ENCODE results near the gene STXBP6. TPM values are rescaled to one million over a fixed set of nuclear protein-coding genes. Genes with fewer than 3 reads are reported as not detected.
A peak's percentile ranks its signal among the peaks of the same experiment; 100 is the strongest.

Gene STXBP6
- total and polyA plus RNA-seq, 2 of the 13 experiments (the other 11 are each of a cell fraction or from before 2014, with no cell fraction given), result 35.3 to 42.8 TPM

DNA sequence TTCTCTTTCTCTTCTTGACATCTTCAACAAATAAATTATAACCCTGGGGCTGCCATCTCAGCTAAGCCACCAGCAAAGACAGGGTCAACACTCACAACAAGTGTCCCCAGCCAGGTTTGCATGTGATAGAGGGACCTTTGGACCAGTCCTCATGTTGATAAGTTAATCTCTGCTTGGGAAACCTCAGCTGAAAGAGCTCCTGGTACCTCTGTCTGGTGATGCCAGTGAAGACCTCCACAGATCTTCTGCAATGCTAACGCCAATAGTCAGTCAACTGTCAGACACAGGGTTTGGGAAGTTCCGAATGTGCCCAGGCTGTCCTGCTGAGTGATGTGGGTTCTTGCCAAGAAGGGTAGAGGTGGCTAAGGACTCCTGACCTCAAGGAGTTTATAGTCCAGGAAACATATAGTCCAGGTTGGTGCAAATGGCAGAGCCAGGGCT is 236.1 kb downstream of the STXBP6 start (continued):
- no peak for TF ChIP-seq AFF4 (CRISPR knock-in tag; IDR thresholded peaks at IDR 0.05)
- TF ChIP-seq, protein P1, sequence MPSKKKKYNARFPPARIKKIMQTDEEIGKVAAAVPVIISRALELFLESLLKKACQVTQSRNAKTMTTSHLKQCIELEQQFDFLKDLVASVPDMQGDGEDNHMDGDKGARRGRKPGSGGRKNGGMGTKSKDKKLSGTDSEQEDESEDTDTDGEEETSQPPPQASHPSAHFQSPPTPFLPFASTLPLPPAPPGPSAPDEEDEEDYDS (CRISPR knock-in tag; IDR thresholded peaks at IDR 0.05), result no peak
- 0 out of 2 replicates have a peak, but pooled peaks have one; percentile 21 for TF ChIP-seq RXRB (CRISPR knock-in tag; IDR thresholded peaks at IDR 0.05; ENCODE audit: borderline replicate concordance)
- no peak for TF ChIP-seq CREB1 (IDR thresholded peaks at IDR 0.05)
- TF ChIP-seq CREB1 (CRISPR knock-in tag; IDR thresholded peaks at IDR 0.05), result no peak
- no peak for TF ChIP-seq NFAT5 (CRISPR knock-in tag; IDR thresholded peaks at IDR 0.05)
- TF ChIP-seq, protein P2, sequence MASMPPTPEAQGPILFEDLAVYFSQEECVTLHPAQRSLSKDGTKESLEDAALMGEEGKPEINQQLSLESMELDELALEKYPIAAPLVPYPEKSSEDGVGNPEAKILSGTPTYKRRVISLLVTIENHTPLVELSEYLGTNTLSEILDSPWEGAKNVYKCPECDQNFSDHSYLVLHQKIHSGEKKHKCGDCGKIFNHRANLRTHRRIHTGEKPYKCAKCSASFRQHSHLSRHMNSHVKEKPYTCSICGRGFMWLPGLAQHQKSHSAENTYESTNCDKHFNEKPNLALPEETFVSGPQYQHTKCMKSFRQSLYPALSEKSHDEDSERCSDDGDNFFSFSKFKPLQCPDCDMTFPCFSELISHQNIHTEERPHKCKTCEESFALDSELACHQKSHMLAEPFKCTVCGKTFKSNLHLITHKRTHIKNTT (CRISPR knock-in tag; IDR thresholded peaks at IDR 0.05), result no peak
- TF ChIP-seq, protein P3, sequence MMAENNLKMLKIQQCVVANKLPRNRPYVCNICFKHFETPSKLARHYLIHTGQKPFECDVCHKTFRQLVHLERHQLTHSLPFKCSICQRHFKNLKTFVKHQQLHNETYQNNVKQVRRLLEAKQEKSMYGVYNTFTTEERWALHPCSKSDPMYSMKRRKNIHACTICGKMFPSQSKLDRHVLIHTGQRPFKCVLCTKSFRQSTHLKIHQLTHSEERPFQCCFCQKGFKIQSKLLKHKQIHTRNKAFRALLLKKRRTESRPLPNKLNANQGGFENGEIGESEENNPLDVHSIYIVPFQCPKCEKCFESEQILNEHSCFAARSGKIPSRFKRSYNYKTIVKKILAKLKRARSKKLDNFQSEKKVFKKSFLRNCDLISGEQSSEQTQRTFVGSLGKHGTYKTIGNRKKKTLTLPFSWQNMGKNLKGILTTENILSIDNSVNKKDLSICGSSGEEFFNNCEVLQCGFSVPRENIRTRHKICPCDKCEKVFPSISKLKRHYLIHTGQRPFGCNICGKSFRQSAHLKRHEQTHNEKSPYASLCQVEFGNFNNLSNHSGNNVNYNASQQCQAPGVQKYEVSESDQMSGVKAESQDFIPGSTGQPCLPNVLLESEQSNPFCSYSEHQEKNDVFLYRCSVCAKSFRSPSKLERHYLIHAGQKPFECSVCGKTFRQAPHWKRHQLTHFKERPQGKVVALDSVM (CRISPR knock-in tag; IDR thresholded peaks at IDR 0.05), result no peak
- no peak for TF ChIP-seq EZH2 (conservative IDR thresholded peaks at IDR 0.05; ENCODE audit: low read depth, low read length)
- no peak for TF ChIP-seq PHF5A (CRISPR knock-in tag; IDR thresholded peaks at IDR 0.05; ENCODE audit: low read depth, unreplicated experiment)
- TF ChIP-seq ETV6 (CRISPR knock-in tag; conservative IDR thresholded peaks at IDR 0.05), result no peak; the same call in 1 of the 2 replicates
- no peak for TF ChIP-seq CHD2 (IDR thresholded peaks at IDR 0.05; ENCODE audit: low read depth, low read length)
- no peak for TF ChIP-seq XBP1 (CRISPR knock-in tag; IDR thresholded peaks at IDR 0.05)
- TF ChIP-seq ZMAT5 (CRISPR knock-in tag; IDR thresholded peaks at IDR 0.05; ENCODE audit: borderline replicate concordance, low read depth), result no peak
- TF ChIP-seq BCL6 (CRISPR knock-in tag; IDR thresholded peaks at IDR 0.05), result peak; percentile 63

Data from HepG2 (cell line).